Measurements from ENCODE around the gene AIRE. TPM values are rescaled to one million over a fixed set of nuclear protein-coding genes. Genes with fewer than 3 reads are reported as not detected.

AIRE gene
- polyA plus RNA-seq, 4 donors: 0.19 to 1.2 (median 0.43) TPM

DNA sequence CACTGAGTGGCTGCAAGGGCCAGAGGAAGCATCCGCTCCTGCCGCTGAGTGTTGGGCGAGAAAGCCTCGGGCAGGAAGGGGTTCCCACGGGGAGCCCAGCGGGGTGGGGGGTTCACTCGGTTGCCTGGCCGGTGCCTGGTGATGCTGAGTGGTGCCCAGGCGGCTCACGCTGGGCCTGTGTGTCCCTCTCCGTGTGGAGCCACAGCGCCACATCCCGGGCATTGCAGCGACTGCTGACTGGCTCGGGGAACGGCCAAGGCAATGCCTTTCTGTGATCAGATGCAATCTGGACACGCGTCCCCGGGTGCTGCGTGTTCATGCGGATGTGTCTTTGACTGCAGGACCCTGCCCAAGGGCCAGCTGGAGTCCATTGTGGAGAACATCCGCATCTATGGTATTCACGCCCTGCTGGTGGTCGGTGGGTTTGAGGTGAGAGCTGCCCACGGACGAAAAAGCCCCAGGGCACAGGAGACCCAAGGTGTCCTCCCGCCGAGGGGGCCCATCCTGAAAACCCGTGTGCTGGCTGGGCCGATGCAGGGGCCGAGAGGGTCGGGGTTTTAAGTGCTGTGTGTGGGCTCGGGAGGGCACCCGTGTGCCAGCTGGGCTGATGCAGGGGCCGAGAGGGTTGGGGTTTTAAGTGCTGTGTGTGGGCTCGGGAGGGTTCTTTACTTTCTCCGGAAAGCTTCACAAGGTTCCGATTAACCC is 37.1 kb downstream of the AIRE start:
- DNase-seq (ENCODE audit: low read depth in 4 of 4, low spot score in 2 of 4): no peak

- no peak for DNase-seq (ENCODE audit: low read depth in 4 of 4, low spot score in 2 of 4)
These were observed 37.9 kb downstream of the AIRE start for GRCh38 chr21:44323591-44323990.

DNA sequence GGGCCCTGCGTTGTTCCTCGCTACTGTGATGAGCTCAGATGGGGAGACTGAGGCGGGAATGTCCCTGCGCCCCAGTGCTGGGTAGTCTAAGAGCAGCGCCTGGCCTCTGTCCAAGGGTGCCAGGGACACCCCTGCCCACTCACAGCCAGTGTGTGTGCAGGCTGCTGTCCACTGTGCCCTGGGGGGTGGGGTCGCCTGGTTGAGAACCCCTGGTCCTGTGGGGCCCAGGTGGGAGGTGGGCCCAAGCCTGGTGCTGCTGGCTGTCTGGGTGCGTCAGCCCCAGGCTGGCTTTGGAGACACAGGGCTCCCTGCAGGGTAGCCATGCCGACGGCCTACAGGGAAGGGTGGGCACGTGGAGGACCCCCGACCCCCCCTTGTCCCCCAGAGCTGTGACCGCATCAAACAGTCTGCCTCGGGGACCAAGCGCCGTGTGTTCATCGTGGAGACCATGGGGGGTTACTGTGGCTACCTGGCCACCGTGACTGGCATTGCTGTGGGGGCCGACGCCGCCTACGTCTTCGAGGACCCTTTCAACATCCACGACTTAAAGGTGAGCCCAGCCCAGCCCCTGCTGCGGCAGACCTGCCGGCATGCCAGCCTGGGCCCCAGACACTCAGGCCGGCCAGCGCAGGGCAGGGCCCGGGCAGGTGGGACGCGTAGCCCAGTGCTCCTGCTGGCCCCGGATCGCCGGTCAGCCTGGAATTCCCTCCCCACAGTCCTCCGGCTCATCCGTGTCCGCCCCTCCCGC is 38.6 kb downstream of the AIRE start:
- no peak for DNase-seq (ENCODE audit: low read depth in 4 of 4, low spot score in 2 of 4)

- no peak for DNase-seq (ENCODE audit: low read depth in 4 of 4, low spot score in 2 of 4)
These were observed 39.1 kb downstream of the AIRE start for GRCh38 chr21:44324854-44325107.

GRCh38 chr21:44325386-44326271 is 40.0 kb downstream of the AIRE start:
- no peak for DNase-seq (ENCODE audit: low read depth in 4 of 4, low spot score in 2 of 4)

DNA sequence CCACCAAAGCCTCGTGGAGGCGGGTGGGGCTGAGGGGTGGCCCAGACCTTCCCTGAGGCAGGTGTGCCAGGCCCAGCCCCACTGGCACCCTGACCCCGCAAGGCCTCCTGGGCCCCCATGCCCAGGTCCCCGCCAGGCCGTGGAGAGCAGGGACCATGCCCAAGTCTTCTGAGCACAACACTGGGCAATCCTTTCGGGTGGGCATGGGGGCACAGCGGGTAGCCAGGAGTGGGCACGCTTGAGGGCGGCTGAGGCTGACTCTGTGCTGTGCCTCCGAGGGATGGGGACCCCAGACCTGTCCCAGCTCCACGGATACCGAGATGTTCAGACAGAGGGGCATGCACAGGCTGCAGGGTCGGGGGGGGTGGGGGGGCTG is 40.6 kb downstream of the AIRE start:
- DNase-seq (ENCODE audit: low read depth in 4 of 4, low spot score in 2 of 4): no peak

GRCh38 chr21:44326716-44327602 is 41.3 kb downstream of the AIRE start:
- DNase-seq (ENCODE audit: low read depth in 4 of 4, low spot score in 2 of 4): no peak

GRCh38 chr21:44327603-44327974 is 41.9 kb downstream of the AIRE start:
- no peak for DNase-seq (ENCODE audit: low read depth in 4 of 4, low spot score in 2 of 4)

GRCh38 chr21:44328242-44328895 is 42.7 kb downstream of the AIRE start:
- no peak for DNase-seq (ENCODE audit: low read depth in 4 of 4, low spot score in 2 of 4)

GRCh38 chr21:44329086-44329889 is 43.6 kb downstream of the AIRE start:
- no peak for DNase-seq (ENCODE audit: low read depth in 4 of 4, low spot score in 2 of 4)

DNA sequence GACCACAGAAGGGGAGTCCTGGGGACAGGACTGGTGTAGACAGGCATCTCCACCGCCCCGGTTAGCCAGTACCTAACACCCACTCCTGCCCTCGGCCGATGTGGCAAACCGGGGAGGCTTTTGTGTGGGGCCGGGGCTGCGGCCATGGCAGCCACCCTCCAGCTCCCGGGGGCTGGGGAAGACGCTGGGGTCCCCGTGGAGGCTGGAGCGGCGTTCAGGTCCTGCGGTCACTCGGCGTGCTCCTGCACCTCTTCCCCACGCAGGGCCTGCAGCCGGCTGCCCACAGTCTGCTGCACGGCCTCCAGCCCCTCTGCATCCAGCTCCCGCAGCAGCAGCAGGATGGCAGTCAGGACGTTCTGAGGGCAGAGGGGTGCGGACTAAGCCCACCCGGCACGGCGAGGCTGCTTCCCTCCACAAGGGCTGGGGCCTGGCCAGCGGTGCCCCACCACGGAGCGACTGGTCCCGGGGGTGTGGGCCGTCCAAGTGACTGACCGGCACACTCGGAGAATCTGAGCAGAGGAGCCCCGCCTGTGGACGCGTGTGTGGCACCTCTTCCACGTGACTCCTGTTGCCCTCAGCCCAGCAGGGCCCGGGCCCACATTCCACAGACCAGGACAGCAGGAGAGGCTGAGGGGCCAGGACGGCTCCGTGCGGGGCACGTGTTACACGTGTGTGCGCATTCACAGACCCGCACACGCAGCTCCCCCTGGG is 44.5 kb downstream of the AIRE start:
- DNase-seq (ENCODE audit: low read depth in 4 of 4, low spot score in 2 of 4): no peak

DNA sequence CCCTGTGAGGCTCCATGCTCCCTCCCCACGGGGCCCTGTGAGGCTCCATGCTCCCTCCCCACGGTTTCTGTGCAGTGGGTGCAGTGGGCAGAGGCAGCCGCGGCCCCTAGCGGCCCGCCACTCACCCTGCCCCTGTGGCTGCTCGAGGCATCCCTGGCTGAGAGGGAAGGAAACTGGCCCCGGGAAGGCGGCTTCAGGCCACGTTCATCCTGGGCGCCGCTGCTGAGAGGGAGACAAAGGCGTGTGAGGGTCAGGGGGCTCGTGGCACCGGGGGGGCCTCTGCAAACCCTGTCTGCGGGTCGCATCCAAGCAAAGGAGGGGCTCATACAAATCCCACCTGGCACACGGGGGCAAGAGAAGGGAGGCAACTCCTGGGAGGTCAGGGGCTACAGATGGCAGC is 45.0 kb downstream of the AIRE start:
- DNase-seq (ENCODE audit: low read depth in 4 of 4, low spot score in 2 of 4): no peak

- DNase-seq (ENCODE audit: low read depth in 4 of 4, low spot score in 2 of 4): no peak
These were observed 45.5 kb downstream of the AIRE start for GRCh38 chr21:44331209-44331608.

DNA sequence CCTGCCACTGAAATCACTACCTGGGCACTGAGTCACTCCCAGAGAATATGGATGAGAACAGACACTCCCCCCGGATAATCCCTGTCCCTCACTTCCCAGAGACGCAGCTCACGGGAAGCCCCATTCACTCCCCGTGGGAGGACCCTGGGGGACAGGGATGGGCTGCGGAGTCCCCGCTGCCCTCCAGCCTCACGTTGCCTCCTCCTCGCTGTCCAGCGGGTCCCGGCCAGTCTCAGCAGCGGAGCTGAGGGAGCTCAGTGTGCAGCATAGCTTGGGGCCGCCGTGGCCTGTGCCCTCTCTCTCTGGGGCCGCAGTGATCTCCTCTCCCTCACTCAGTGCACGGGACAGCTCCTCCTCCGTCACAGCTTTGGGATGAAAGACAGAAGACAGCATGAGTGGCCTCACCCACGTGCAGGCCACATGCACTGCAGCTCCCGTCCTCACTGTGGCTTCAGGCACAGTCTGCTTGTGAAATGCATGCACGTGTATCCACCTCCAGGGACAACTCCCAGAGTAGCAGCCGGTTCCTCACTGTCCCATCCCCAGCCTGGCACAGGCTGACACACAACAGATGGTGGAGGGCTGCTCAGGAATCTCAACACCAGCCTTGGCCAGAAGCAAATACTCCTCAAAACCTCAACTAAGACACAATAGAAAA is 46.1 kb downstream of the AIRE start:
- DNase-seq (ENCODE audit: low read depth in 4 of 4, low spot score in 2 of 4): no peak

GRCh38 chr21:44332383-44332782 is 46.7 kb downstream of the AIRE start:
- no peak for DNase-seq (ENCODE audit: low read depth in 4 of 4, low spot score in 2 of 4)

GRCh38 chr21:44332965-44333364 is 47.3 kb downstream of the AIRE start:
- no peak for DNase-seq (ENCODE audit: low read depth in 4 of 4, low spot score in 2 of 4)

DNA sequence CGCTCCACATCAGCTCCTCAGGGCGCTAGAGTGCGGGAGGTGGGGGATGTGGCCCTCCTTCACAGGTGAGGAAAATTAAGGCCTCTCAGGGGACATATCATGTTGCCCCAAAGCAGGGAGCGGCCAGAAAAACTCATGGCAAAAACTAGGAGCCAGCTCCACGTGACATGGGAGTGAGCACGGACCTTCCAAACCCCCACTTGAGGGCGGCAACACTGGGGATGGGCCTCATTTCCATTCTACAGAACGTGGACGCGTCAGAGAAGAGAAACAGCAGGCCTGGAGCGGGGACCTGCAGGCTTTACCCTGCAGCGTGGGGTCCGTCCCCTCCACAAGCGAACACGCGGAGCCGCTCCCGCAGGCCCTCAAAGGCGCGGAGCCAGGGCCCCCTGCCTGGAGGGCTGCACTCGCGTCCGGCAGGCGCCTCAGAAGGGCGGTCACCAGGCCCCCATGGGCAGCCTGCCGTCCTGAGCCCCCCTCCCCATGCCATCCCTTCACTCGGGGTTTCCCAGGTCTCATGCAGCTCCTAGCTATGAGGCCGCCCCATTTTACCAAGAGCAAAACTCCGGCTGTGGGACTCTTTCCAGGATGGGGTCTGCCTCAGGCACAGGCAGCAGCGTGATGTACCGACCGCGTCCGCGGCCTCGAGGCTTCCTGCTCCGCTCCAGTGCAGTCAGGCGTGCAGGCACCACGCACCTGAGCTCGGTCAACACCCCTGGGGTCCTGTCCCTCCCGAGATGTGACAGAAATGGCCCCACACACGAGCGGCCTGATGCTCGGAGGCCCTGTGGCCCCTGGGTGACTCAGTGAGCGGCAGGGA is 48.0 kb downstream of the AIRE start:
- DNase-seq (ENCODE audit: low read depth in 4 of 4, low spot score in 2 of 4): no peak
